HCT116 (cell line): ENCODE results near the gene APOL4. TPM values are rescaled to one million over a fixed set of nuclear protein-coding genes. Genes with fewer than 3 reads are reported as not detected.

Experiments used
- ATAC-seq: fragments of 200-7000 bp; cut with Tn5 transposase; 2 replicates; pipeline ENCODE4 v1.9.1; 2020; ENCODE audit warnings: mild to moderate bottlenecking, moderate library complexity
- BruUV-seq: library from RNA; stranded (reverse); fragments of 400-500 nt; replicated peaks from 2 replicates; lab custom pipeline; 2021; lab: Mats Ljungman, UMichigan
- CTCF ChIA-PET: fragments of 300-600 bp; sonication (Branson Sonifier 250); formaldehyde crosslinking; loops from one replicate; lab custom pipeline; 2021; ENCODE audit warnings: antibody characterized with exemption; lab: Charles Lee
- POLR2A ChIA-PET: fragments of 300-600, 350-600 bp; sonication (Branson Sonifier 250); formaldehyde crosslinking; loops from one replicate; lab custom pipeline; 2021; ENCODE audit warnings: antibody characterized with exemption; lab: Charles Lee
- RAD21 ChIA-PET, 2 experiments: fragments of 300-600 bp; sonication (Branson Sonifier 250); formaldehyde crosslinking; loops; one replicate each; lab custom pipeline; 2023; ENCODE audit warnings: low total read pairs in 2 of 2; ENCODE audit not compliant: uncharacterized antibody in 2 of 2, unreplicated experiment in 2 of 2, low non-redundant PET in 1 of 2; lab: Charles Lee
- DNase-seq: peaks from one replicate; pipeline ENCODE4 v3.0.0-alpha.2; 2010; ENCODE audit warnings: low read depth, low spot score
- H2AFZ ChIP-seq: fragments of 200-600 bp; shearing (Covaris generic), sonication (generic); 2 replicates; pipeline ENCODE4 v1.6.1; 2017; ENCODE audit warnings: low read depth, mixed run types, mixed read lengths, antibody characterized with exemption, low read length; ENCODE audit not compliant: poor library complexity, severe bottlenecking
- H3K27ac ChIP-seq: 2 replicates; pipeline ENCODE4 v1.5.1; 2012; ENCODE audit warnings: low read depth, low read length
- H3K27me3 ChIP-seq: fragments of 200-600 bp; sonication (generic); 2 replicates; pipeline ENCODE4 v1.6.1; 2016; ENCODE audit warnings: mixed run types, low read length, mixed read lengths; ENCODE audit not compliant: insufficient read depth
- H3K36me3 ChIP-seq, 2 experiments: fragments of 200-500 bp in 1 of 2; fragments of 200-600 bp in 1 of 2; sonication (Bioruptor generic) in 1 of 2; sonication (generic) in 1 of 2; 2 replicates each; pipeline versions ENCODE4 v1.5.1 to v1.6.1; 2014 to 2016; ENCODE audit warnings: low read length in 2 of 2, inconsistent platforms in 1 of 2, mixed read lengths in 1 of 2, mixed run types in 1 of 2; ENCODE audit not compliant: insufficient read depth in 2 of 2, control insufficient read depth in 1 of 2
- H3K4me1 ChIP-seq, 2 experiments: fragments of 200-600 bp in 1 of 2; sonication (generic) in 1 of 2; 2 replicates each; pipeline versions ENCODE4 v1.5.1 to v1.6.1; 2012 to 2017; ENCODE audit warnings: low read length in 2 of 2, inconsistent platforms in 1 of 2, mild to moderate bottlenecking in 1 of 2, mixed read lengths in 1 of 2, mixed run types in 1 of 2, moderate library complexity in 1 of 2; ENCODE audit not compliant: insufficient read depth in 2 of 2, control insufficient read depth in 1 of 2
- H3K4me2 ChIP-seq: fragments of 200-600 bp; sonication (generic); 2 replicates; pipeline ENCODE4 v1.6.1; 2017; ENCODE audit warnings: mixed run types, low read length, mixed read lengths
- H3K4me3 ChIP-seq, 2 experiments: fragments of 200-600 bp in 1 of 2; sonication (generic) in 1 of 2; replicated peaks in 1 of 2; 2 replicates each; pipeline ENCODE4 v1.5.1; 2011 to 2016; ENCODE audit warnings: low read length in 2 of 2, control low read depth in 1 of 2, low read depth in 1 of 2, mild to moderate bottlenecking in 1 of 2, mixed read lengths in 1 of 2, mixed run types in 1 of 2
- H3K79me2 ChIP-seq: fragments of 200-600 bp; sonication (generic); 2 replicates; pipeline ENCODE4 v1.6.1; 2017; ENCODE audit warnings: mild to moderate bottlenecking, mixed run types, low read length, moderate library complexity, mixed read lengths; ENCODE audit not compliant: insufficient read depth
- H3K9ac ChIP-seq: fragments of 200-600 bp; sonication (generic); 2 replicates; pipeline ENCODE4 v1.6.1; 2016; ENCODE audit warnings: low read length, mixed read lengths
- H3K9me2 ChIP-seq: fragments of 200-600 bp; sonication (generic), shearing (Covaris generic); 2 replicates; pipeline ENCODE4 v1.6.1; 2017; ENCODE audit warnings: mixed run types, mild to moderate bottlenecking, moderate library complexity; ENCODE audit not compliant: insufficient read depth
- H3K9me3 ChIP-seq, 2 experiments: fragments of 200-500 bp in 1 of 2; fragments of 200-600 bp in 1 of 2; sonication (Bioruptor generic) in 1 of 2; sonication (generic) in 1 of 2; 2 replicates each; pipeline ENCODE4 v1.6.1; 2014 to 2017; ENCODE audit warnings: low read length in 2 of 2, mixed read lengths in 2 of 2, inconsistent platforms in 1 of 2, low read depth in 1 of 2, mild to moderate bottlenecking in 1 of 2, mixed run types in 1 of 2, moderate library complexity in 1 of 2; ENCODE audit not compliant: control insufficient read depth in 1 of 2, insufficient read depth in 1 of 2
- H4K20me1 ChIP-seq: fragments of 200-600 bp; sonication (generic), shearing (Covaris generic); 2 replicates; pipeline ENCODE4 v1.6.1; 2017; ENCODE audit warnings: mixed run types, mild to moderate bottlenecking, moderate library complexity; ENCODE audit not compliant: insufficient read depth
- CEBPB ChIP-seq: IDR thresholded peaks from 2 replicates; pipeline ENCODE4 v1.6.1; 2012; ENCODE audit warnings: low read depth
- ELF1 ChIP-seq: IDR thresholded peaks from 2 replicates; pipeline ENCODE4 v1.6.1; 2012; ENCODE audit warnings: low read depth, borderline replicate concordance
- POLR2A ChIP-seq: IDR thresholded peaks from 2 replicates; pipeline ENCODE4 v1.7.0; 2011; ENCODE audit warnings: borderline replicate concordance; ENCODE audit not compliant: insufficient read depth, insufficient read length; ENCODE audit errors: extremely low read depth
- REST ChIP-seq: IDR thresholded peaks from 2 replicates; pipeline ENCODE4 v1.6.1; 2012; ENCODE audit warnings: low read depth
- SIN3A ChIP-seq: IDR thresholded peaks from 2 replicates; pipeline ENCODE4 v1.6.1; 2012; ENCODE audit warnings: low read depth
- intact Hi-C: fragments of 100-400 bp; cut with micrococcal nuclease; formaldehyde crosslinking; loops from 2 replicates; pipeline ENCODE4 v1.10.0; 2022
- total RNA-seq: library from RNA; stranded (reverse); gene quantifications from one replicate; pipeline ENCODE4 v1.2.1, GENCODE V29; 2021; ENCODE audit not compliant: unreplicated experiment

APOL4 gene
- total RNA-seq, 1 experiment from 2014 or later, result not detected

- no peaks in the 10 kb centered on the region for H3K9me2 ChIP-seq
- H3K36me3 ChIP-seq, result no peaks in the 10 kb centered on the region
- no peaks in the 10 kb centered on the region for H4K20me1 ChIP-seq
- ChIA-PET POLR2A (no interaction called here), RAD21 (no interaction called here), CTCF (interaction anchor here (1.4 kb wide), 1 partner anchor 343 kb away, joined by 3 read pairs; no protein-coding TSS in a partner anchor)
- H3K9ac ChIP-seq, result no peak overlapping the region
- H3K9me3 ChIP-seq, result no peaks in the 10 kb centered on the region
- no peak overlapping the region for H3K4me2 ChIP-seq
- no TSS peak for BruUV-seq
- H2AFZ ChIP-seq, result no peak overlapping the region
- TF ChIP-seq REST (no peak), ELF1 (no peak), POLR2A (no peak), CEBPB (no peak), SIN3A (no peak)
- intact Hi-C loops, result loop anchor here (10.0 kb wide), 1 partner anchor 82 kb away; no protein-coding TSS in a partner anchor
- no peak overlapping the region for H3K27ac ChIP-seq
- H3K4me1 ChIP-seq, result no peaks in the 10 kb centered on the region
- DNase-seq (no peak), ATAC-seq (no peak)
- no peak overlapping the region for H3K4me3 ChIP-seq
- H3K79me2 ChIP-seq, result no peaks in the 10 kb centered on the region
- H3K27me3 ChIP-seq, result peaks cover 14% of the 10 kb centered on the region; the same call in 1 of the 2 replicates
Measured at GRCh38 chr22:36143066-36143815, 58.4 kb downstream of the APOL4 start.
